HepG2 (cell line): ENCODE results near the gene RIT2. TPM values are rescaled to one million over a fixed set of nuclear protein-coding genes. Genes with fewer than 3 reads are reported as not detected.
A peak's percentile ranks its signal among the peaks of the same experiment; 100 is the strongest.

Source experiments
- ATAC-seq: fragments of 200-7000 bp; cut with Tn5 transposase; 3 replicates; pipeline ENCODE4 v1.9.1; 2020; ENCODE audit warnings: mild to moderate bottlenecking, moderate library complexity
- BruUV-seq: library from RNA; stranded (reverse); fragments of 400-500 nt; replicated peaks from 2 replicates; lab custom pipeline; 2021; lab: Mats Ljungman, UMichigan
- CTCF ChIA-PET: fragments of 300-600 bp; formaldehyde crosslinking; extraction: SDS; loops from one replicate; lab custom pipeline; 2021; ENCODE audit warnings: low total read pairs, inconsistent platforms, low intra/inter-chr PET ratio; lab: Yijun Ruan, JAX
- POLR2A ChIA-PET: fragments of 350-600 bp; sonication (Branson Sonifier 250); formaldehyde crosslinking; loops from one replicate; lab custom pipeline; 2020; ENCODE audit warnings: antibody characterized with exemption, inconsistent platforms; lab: Yijun Ruan, JAX
- DNase-seq: peaks from one replicate; pipeline ENCODE4 v3.0.0-alpha.2; 2015; ENCODE audit warnings: low spot score
- FAIRE-seq: peaks from 3 replicates; lab custom pipeline; 2011; peaks lifted over from hg19 to GRCh38; lab: Jason Lieb, UNC
- H2AFZ ChIP-seq: one replicate; pipeline ENCODE4 v1.6.1; 2011; ENCODE audit warnings: low read length, inconsistent platforms
- H3K27ac ChIP-seq: fragments of 300-600 bp; 3 replicates; pipeline ENCODE4 v1.8.0; 2011; ENCODE audit warnings: mixed run types, mild to moderate bottlenecking, mixed read lengths, low read length, inconsistent platforms; ENCODE audit not compliant: insufficient read depth; ENCODE audit errors: extremely low read length
- H3K27me3 ChIP-seq, 2 experiments: fragments of 200-600 bp in 1 of 2; 2 replicates in 1 of 2; 3 replicates in 1 of 2; pipeline versions ENCODE4 v1.6.0 to v1.8.0; 2011; ENCODE audit warnings: low read length in 2 of 2, mild to moderate bottlenecking in 2 of 2, moderate library complexity in 2 of 2, inconsistent platforms in 1 of 2; ENCODE audit not compliant: insufficient read depth in 2 of 2, control insufficient read depth in 1 of 2
- H3K36me3 ChIP-seq, 2 experiments: fragments of 200-600 bp in 1 of 2; replicated peaks in 1 of 2; 2 replicates in 1 of 2; 3 replicates in 1 of 2; pipeline versions ENCODE4 v1.5.1 to v1.8.0; 2011; ENCODE audit warnings: low read length in 2 of 2, inconsistent platforms in 1 of 2; ENCODE audit not compliant: insufficient read depth in 2 of 2, control insufficient read depth in 1 of 2
- H3K4me1 ChIP-seq: 2 replicates; pipeline ENCODE4 v1.5.1; 2012; ENCODE audit warnings: low read length, inconsistent platforms; ENCODE audit not compliant: insufficient read depth
- H3K4me2 ChIP-seq: 2 replicates; pipeline ENCODE4 v1.6.0; 2011; ENCODE audit warnings: low read depth, low read length, inconsistent platforms
- H3K4me3 ChIP-seq, 3 experiments: fragments of 200-600 bp in 1 of 3; sonication (generic), shearing (Covaris generic) in 1 of 3; replicated peaks in 1 of 3; 2 replicates each; pipeline ENCODE4 v1.5.1; 2011 to 2016; ENCODE audit warnings: low read length in 3 of 3, inconsistent platforms in 2 of 3, low read depth in 2 of 3, mild to moderate bottlenecking in 2 of 3, control low read depth in 1 of 3, mixed read lengths in 1 of 3; ENCODE audit not compliant: insufficient read depth in 1 of 3
- H3K79me2 ChIP-seq: one replicate; pipeline ENCODE4 v1.6.1; 2011; ENCODE audit warnings: low read length, inconsistent platforms; ENCODE audit not compliant: insufficient read depth
- H3K9ac ChIP-seq: 2 replicates; pipeline ENCODE4 v1.6.0; 2011; ENCODE audit warnings: mild to moderate bottlenecking, low read depth, low read length, inconsistent platforms; ENCODE audit not compliant: insufficient read depth
- H3K9me3 ChIP-seq: 2 replicates; pipeline ENCODE4 v1.5.1; 2012; ENCODE audit warnings: mild to moderate bottlenecking, low read length
- H4K20me1 ChIP-seq: 2 replicates; pipeline ENCODE4 v1.6.0; 2011; ENCODE audit warnings: inconsistent platforms, mild to moderate bottlenecking, low read length, moderate library complexity; ENCODE audit not compliant: insufficient read depth
- AFF4 ChIP-seq: sonication (generic); formaldehyde crosslinking; IDR thresholded peaks from 2 replicates; pipeline ENCODE4 v1.4.0; 2020; ENCODE audit warnings: missing genetic modification reagents
- KLF9 ChIP-seq: IDR thresholded peaks from 2 replicates; pipeline ENCODE4 v1.6.1; 2016; ENCODE audit warnings: low read depth
- MAFK ChIP-seq, 2 experiments: IDR thresholded peaks in 1 of 2; conservative IDR thresholded peaks in 1 of 2; 2 replicates each; pipeline ENCODE4 v1.6.1; 2011; ENCODE audit warnings: improper control_type of control experiment in 2 of 2, low read length in 2 of 2
- PAF1 ChIP-seq: IDR thresholded peaks from 2 replicates; pipeline ENCODE4 v1.6.1; 2016; ENCODE audit warnings: missing genetic modification reagents, missing compliant biosample characterization
- TBX3 ChIP-seq: fragments of 450-650 bp; IDR thresholded peaks from 2 replicates; pipeline ENCODE4 v1.6.1; 2017; ENCODE audit warnings: antibody characterized with exemption, mild to moderate bottlenecking, inconsistent platforms, borderline replicate concordance
- WGBS: methylation state at CpG from one replicate; pipeline ENCODE4 v1.1.6; 2017; ENCODE audit warnings: low lambda C conversion rate; 5-methylcytosine and 5-hydroxymethylcytosine counted together
- in situ Hi-C: cut with HindIII; loops from 2 replicates; pipeline ENCODE4 v1.10.0; 2017; ENCODE audit warnings: low pct_unique_long_range_greater_than_20kb; ENCODE audit not compliant: extremely low pct_ligation_motif_present
- intact Hi-C: fragments of 100-400 bp; cut with micrococcal nuclease; formaldehyde crosslinking; loops from one replicate; pipeline ENCODE4 v1.10.0; 2022; ENCODE audit not compliant: unreplicated experiment
- polyA plus RNA-seq, 8 experiments: library from polyadenylated mRNA; depleted of rRNA in 3 of 8; stranded (reverse) in 7 of 8; unstranded in 1 of 8; fragments of >200 nt; fragmentation: Illumina TruSeq in 4 of 8; extraction: Trizol in 4 of 8; gene quantifications; 2 replicates each; pipeline versions ENCODE4 v1.2.1 to v1.2.3, GENCODE V29; 2011 to 2016; ENCODE audit warnings: low read depth in 4 of 8, missing spikeins in 1 of 8, mixed read lengths in 1 of 8; ENCODE audit not compliant: insufficient read depth in 1 of 8
- total RNA-seq, 5 experiments: library from RNA; depleted of rRNA; stranded (reverse); fragments of >200 nt; fragmentation: Illumina TruSeq; extraction: Trizol; gene quantifications; 2 replicates each; pipeline ENCODE4 v1.2.3, GENCODE V29; 2016; ENCODE audit warnings: low read depth in 1 of 5

RIT2 gene
- total and polyA plus RNA-seq, 2 of the 13 experiments (the other 11 are each of a cell fraction or from before 2014, with no cell fraction given) = not detected

- ATAC-seq (no peak), DNase-seq (no peak), FAIRE-seq (no peak)
- POLR2A ChIA-PET = no interaction called here
- Histone ChIP-seq H3K4me3 (no peak overlapping the region), H3K4me2 (no peak overlapping the region), H3K27me3 (no peaks in the 10 kb centered on the region), H4K20me1 (no peaks in the 10 kb centered on the region), H3K9me3 (no peaks in the 10 kb centered on the region), H3K36me3 (no peaks in the 10 kb centered on the region), H2AFZ (no peak overlapping the region), H3K4me1 (no peaks in the 10 kb centered on the region), H3K9ac (no peak overlapping the region), H3K27ac (no peak overlapping the region), H3K79me2 (no peaks in the 10 kb centered on the region)
- TF ChIP-seq KLF9 (CRISPR knock-in tag) = no peak
- no peak for TF ChIP-seq AFF4
- no peak for TF ChIP-seq PAF1 (CRISPR knock-in tag)
- TF ChIP-seq MAFK (conservative IDR thresholded peaks at IDR 0.05 in 1 of 2, IDR thresholded peaks at IDR 0.05 in 1 of 2; ENCODE audit: low read length in 2 of 2) = peak in 1 of 2 experiments; percentile 15; a peak in 1 of 4 replicates
- no peak for TF ChIP-seq TBX3
- intact Hi-C loops = no loop called here
- in situ Hi-C loops = no loop called here
- CTCF ChIA-PET = no interaction called here
- WGBS = 0% methylated on average over 1 of the region's 1 CpG
- BruUV-seq = no TSS peak
These were observed 194.2 kb downstream of the RIT2 start for GRCh38 chr18:42921226-42921737.
